ENCODE measurements around the gene WDR93. TPM values are rescaled to one million over a fixed set of nuclear protein-coding genes. Genes with fewer than 3 reads are reported as not detected.

The WDR93 gene
- total and polyA plus RNA-seq, 2 of the 4 experiments (the other 2 are of a cell fraction) = not detected

DNA sequence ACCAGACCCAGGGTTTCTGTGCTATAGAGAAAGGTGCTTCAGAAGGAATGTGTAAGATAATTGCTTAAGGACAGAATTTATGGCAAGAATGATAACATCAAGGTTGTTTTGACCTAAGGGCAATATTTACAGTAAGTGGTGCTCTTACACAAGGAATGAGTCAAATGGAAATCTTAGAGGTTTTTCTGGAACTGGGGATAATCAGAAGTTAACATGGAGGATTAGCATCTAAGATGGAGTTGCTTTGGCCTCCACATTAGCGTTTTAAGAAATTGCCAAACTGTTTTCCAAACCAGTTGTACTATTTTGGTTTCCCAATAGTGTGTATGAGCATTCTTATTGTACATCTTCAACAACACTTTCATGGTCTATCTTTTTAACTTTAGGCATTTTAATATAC is 3.1 kb downstream of the WDR93 start:
- peaks cover 9% of the 10 kb centered on the region for H3K27me3 ChIP-seq (ENCODE audit: control insufficient read depth, insufficient read depth, low read length)
- no peak overlapping the region for H3K4ac ChIP-seq (ENCODE audit: low read depth, low read length)
- no CpG with 5 or more reads among the region's 1 CpG for WGBS, 2 experiments (ENCODE audit: extremely low coverage in 2 of 2, insufficient read length in 1 of 2)
- ATAC-seq (ENCODE audit: low read depth) = no peak
- BruUV-seq (replicated peaks) = no TSS peak
- no peak overlapping the region for H2BK15ac ChIP-seq (ENCODE audit: low read depth, low read length)
- TF ChIP-seq CHD1 (IDR thresholded peaks at IDR 0.05; ENCODE audit: low read depth, low read length) (no peak), MXI1 (IDR thresholded peaks at IDR 0.05; ENCODE audit: borderline replicate concordance, low read depth, low read length) (no peak), RFX5 (IDR thresholded peaks at IDR 0.05; ENCODE audit: low read depth, low read length) (no peak), POLR2A (IDR thresholded peaks at IDR 0.05; ENCODE audit: low read depth, low read length) (no peak), SMC3 (IDR thresholded peaks at IDR 0.05; ENCODE audit: low read depth, low read length) (no peak), FOS (IDR thresholded peaks at IDR 0.05; ENCODE audit: low read depth, low read length) (no peak), RAD21 (IDR thresholded peaks at IDR 0.05; ENCODE audit: low read length) (no peak), NFE2L2 (IDR thresholded peaks at IDR 0.05; ENCODE audit: low read depth, low read length) (no peak), MAZ (IDR thresholded peaks at IDR 0.05; ENCODE audit: borderline replicate concordance, low read depth, low read length) (no peak), MAFK (IDR thresholded peaks at IDR 0.05; ENCODE audit: low read depth, low read length) (no peak), RCOR1 (IDR thresholded peaks at IDR 0.05; ENCODE audit: insufficient replicate concordance, low read length) (no peak), CEBPB (IDR thresholded peaks at IDR 0.05; ENCODE audit: low read depth, low read length) (no peak), BHLHE40 (IDR thresholded peaks at IDR 0.05; ENCODE audit: low read depth, low read length) (no peak)
- TF ChIP-seq, protein P1, sequence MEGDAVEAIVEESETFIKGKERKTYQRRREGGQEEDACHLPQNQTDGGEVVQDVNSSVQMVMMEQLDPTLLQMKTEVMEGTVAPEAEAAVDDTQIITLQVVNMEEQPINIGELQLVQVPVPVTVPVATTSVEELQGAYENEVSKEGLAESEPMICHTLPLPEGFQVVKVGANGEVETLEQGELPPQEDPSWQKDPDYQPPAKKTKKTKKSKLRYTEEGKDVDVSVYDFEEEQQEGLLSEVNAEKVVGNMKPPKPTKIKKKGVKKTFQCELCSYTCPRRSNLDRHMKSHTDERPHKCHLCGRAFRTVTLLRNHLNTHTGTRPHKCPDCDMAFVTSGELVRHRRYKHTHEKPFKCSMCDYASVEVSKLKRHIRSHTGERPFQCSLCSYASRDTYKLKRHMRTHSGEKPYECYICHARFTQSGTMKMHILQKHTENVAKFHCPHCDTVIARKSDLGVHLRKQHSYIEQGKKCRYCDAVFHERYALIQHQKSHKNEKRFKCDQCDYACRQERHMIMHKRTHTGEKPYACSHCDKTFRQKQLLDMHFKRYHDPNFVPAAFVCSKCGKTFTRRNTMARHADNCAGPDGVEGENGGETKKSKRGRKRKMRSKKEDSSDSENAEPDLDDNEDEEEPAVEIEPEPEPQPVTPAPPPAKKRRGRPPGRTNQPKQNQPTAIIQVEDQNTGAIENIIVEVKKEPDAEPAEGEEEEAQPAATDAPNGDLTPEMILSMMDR (conservative IDR thresholded peaks at IDR 0.05; ENCODE audit: low read depth, low read length) = no peak
- TF ChIP-seq, protein P2, sequence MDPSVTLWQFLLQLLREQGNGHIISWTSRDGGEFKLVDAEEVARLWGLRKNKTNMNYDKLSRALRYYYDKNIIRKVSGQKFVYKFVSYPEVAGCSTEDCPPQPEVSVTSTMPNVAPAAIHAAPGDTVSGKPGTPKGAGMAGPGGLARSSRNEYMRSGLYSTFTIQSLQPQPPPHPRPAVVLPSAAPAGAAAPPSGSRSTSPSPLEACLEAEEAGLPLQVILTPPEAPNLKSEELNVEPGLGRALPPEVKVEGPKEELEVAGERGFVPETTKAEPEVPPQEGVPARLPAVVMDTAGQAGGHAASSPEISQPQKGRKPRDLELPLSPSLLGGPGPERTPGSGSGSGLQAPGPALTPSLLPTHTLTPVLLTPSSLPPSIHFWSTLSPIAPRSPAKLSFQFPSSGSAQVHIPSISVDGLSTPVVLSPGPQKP (IDR thresholded peaks at IDR 0.05; ENCODE audit: borderline replicate concordance, low read depth, low read length) = no peak
- TF ChIP-seq, protein P3, sequence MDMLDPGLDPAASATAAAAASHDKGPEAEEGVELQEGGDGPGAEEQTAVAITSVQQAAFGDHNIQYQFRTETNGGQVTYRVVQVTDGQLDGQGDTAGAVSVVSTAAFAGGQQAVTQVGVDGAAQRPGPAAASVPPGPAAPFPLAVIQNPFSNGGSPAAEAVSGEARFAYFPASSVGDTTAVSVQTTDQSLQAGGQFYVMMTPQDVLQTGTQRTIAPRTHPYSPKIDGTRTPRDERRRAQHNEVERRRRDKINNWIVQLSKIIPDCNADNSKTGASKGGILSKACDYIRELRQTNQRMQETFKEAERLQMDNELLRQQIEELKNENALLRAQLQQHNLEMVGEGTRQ (IDR thresholded peaks at IDR 0.05; ENCODE audit: low read depth, low read length) = no peak
- no peak overlapping the region for H2AFZ ChIP-seq (replicated peaks; ENCODE audit: low read length, poor library complexity)
- H3K56ac ChIP-seq (ENCODE audit: extremely low read depth, insufficient read depth, low read length) = no peak overlapping the region
- peaks cover 3 to 6% of the 10 kb centered on the region in 2 experiments; a peak in 2 of 4 replicates for H3K79me1 ChIP-seq (ENCODE audit: low read depth in 1 of 2, low read length in 2 of 2)
- no peak overlapping the region for H4K5ac ChIP-seq (ENCODE audit: low read depth, low read length)
- DNase-seq = no peak
- H3K27ac ChIP-seq (ENCODE audit: insufficient read depth, low read length) = no peak overlapping the region
- no peak overlapping the region for H3K23ac ChIP-seq (ENCODE audit: low read depth, low read length)
- no peak overlapping the region for H2AK9ac ChIP-seq (replicated peaks; ENCODE audit: low read depth, low read length, poor library complexity)
- dilution Hi-C loops (cut with HindIII; ENCODE audit: low sequenced_read_pairs, unreplicated experiment) = no loop called here
- POLR2A ChIA-PET (ENCODE audit: unreplicated experiment) = no interaction called here
- CTCF ChIA-PET = no interaction called here
- H3K4me3 ChIP-seq (ENCODE audit: insufficient read depth, low read depth, low read length) = no peak overlapping the region
- H4K8ac ChIP-seq (ENCODE audit: low read depth in 2 of 2, low read length in 2 of 2) = no peak overlapping the region
- H3K36me3 ChIP-seq (ENCODE audit: control insufficient read depth, insufficient read depth, low read length) = no peaks in the 10 kb centered on the region
- H4K20me1 ChIP-seq (ENCODE audit: insufficient read depth, low read length) = no peaks in the 10 kb centered on the region
- H3K18ac ChIP-seq (ENCODE audit: low read depth, low read length) = no peak overlapping the region
- H2AK5ac ChIP-seq (ENCODE audit: low read depth, low read length) = no peak overlapping the region
- H3K9me1 ChIP-seq (ENCODE audit: insufficient read depth, low read length) = peaks cover 4% of the 10 kb centered on the region; the same call in 1 of the 2 replicates
- H3K9me3 ChIP-seq (ENCODE audit: control insufficient read depth, insufficient read depth, low read length) = no peaks in the 10 kb centered on the region
- no peak overlapping the region for H3K14ac ChIP-seq (replicated peaks; ENCODE audit: low read depth, low read length)
- H3K9ac ChIP-seq (ENCODE audit: low read depth, low read length) = no peak overlapping the region
- no peak overlapping the region for H4K91ac ChIP-seq (ENCODE audit: insufficient read depth, low read depth, low read length)
- H2BK5ac ChIP-seq (ENCODE audit: low read depth, low read length, poor library complexity, severe bottlenecking) = no peak overlapping the region
- no peak overlapping the region for H2BK120ac ChIP-seq (ENCODE audit: low read depth, low read length)
- intact Hi-C loops (cut with micrococcal nuclease) = no loop called here
- H3K4me2 ChIP-seq (ENCODE audit: low read depth, low read length) = no peak overlapping the region
- H2BK20ac ChIP-seq (ENCODE audit: low read depth, low read length) = no peak overlapping the region
- in situ Hi-C loops (cut with MboI; ENCODE audit: low sequenced_read_pairs) = no loop called here
- H3K4me1 ChIP-seq (ENCODE audit: control insufficient read depth, insufficient read depth, low read length) = peaks cover 2% of the 10 kb centered on the region; the same call in 1 of the 2 replicates

Data from IMR-90 (cell line).